Body of pancreas (tissue), 4 donors: ENCODE measurements around the gene SRR.

Source experiments
- CTCF ChIP-seq, 7 experiments: fragments of 450-650 bp in 4 of 7; fragments of 200-600 bp in 3 of 7; sonication (generic) in 3 of 7; IDR thresholded peaks; one replicate each; pipeline ENCODE4 v1.5.1; 2016 to 2019; ENCODE audit warnings: antibody characterized with exemption in 7 of 7
- POLR2A ChIP-seq, 3 donors: fragments of 450-650 bp; IDR thresholded peaks; one replicate each; pipeline ENCODE4 v1.6.1; 2016; ENCODE audit warnings: antibody characterized with exemption in 3 of 3, mild to moderate bottlenecking in 2 of 3

GRCh38 chr17:2369039-2369438, 65.3 kb downstream of the SRR start:
- TF ChIP-seq POLR2A (IDR thresholded peaks at IDR 0.05) = no peak
- TF ChIP-seq CTCF (IDR thresholded peaks at IDR 0.05) = no peak
